ENCODE data around the gene OGT. TPM values are rescaled to one million over a fixed set of nuclear protein-coding genes. Genes with fewer than 3 reads are reported as not detected.

OGT gene
- 100 to 1,000 TPM; 168 to 233 (median 191) TPM for total RNA-seq

DNA sequence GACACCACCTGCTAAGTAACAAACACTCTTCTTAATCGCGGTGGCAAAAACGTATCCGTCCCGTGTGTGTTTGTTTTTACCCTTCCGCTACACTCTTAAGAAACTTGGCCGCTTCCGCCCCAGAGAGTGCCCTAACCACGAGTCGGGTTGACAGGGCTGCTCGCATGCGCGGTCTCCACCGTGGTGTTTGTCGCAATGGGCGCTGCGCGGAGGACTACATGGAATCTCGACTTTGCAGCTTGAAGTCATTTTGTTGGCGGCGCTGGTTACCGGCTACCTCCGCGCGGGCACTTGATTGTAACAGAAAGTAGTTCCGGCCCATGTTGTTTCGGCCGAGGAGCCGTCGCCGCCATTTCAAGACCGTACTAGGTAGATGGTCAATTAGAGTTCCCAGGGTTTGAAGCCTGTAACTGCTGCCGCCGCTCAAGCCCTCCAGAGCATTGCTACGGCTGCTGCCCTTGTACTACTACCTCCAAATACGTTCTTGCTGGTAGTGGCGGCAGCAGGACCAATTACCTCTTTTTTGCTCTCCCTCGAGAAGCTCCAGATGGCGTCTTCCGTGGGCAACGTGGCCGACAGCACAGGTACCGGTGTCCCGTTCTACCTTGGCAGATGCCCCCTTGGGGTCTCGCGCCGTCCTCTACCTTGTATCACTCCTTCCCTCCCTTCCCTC, at the start of gene OGT:
TSS of gene OGT (plus strand) at position 352 of the 673 bp plus-strand sequence. CDS start at position 548, 196 bp downstream.
- TF ChIP-seq, protein P1, sequence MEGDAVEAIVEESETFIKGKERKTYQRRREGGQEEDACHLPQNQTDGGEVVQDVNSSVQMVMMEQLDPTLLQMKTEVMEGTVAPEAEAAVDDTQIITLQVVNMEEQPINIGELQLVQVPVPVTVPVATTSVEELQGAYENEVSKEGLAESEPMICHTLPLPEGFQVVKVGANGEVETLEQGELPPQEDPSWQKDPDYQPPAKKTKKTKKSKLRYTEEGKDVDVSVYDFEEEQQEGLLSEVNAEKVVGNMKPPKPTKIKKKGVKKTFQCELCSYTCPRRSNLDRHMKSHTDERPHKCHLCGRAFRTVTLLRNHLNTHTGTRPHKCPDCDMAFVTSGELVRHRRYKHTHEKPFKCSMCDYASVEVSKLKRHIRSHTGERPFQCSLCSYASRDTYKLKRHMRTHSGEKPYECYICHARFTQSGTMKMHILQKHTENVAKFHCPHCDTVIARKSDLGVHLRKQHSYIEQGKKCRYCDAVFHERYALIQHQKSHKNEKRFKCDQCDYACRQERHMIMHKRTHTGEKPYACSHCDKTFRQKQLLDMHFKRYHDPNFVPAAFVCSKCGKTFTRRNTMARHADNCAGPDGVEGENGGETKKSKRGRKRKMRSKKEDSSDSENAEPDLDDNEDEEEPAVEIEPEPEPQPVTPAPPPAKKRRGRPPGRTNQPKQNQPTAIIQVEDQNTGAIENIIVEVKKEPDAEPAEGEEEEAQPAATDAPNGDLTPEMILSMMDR (IDR thresholded peaks at IDR 0.05; ENCODE audit: low read depth), result no peak

DNA sequence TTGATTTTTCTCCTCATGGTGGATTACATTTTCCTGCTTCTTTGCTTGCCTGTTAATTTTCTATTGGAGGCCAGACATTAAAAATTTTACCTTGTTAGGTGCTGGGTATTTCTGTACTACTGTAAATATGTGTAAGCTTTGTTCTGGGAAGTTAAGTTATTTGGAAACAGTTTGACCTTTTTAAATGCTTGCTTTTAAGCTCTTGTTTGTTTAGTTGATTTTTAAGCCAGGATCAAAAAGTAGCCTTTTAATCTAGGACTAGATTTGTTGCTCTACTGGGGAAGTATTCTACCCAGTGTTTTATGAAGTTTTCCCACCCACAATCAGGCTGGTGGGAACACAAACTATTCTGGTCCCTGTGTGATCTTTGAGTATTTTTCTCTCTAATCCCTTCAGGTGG, 45.1 kb upstream of the OGT start:
- TF ChIP-seq, protein P1 (IDR thresholded peaks at IDR 0.05; ENCODE audit: low read depth), result no peak

DNA sequence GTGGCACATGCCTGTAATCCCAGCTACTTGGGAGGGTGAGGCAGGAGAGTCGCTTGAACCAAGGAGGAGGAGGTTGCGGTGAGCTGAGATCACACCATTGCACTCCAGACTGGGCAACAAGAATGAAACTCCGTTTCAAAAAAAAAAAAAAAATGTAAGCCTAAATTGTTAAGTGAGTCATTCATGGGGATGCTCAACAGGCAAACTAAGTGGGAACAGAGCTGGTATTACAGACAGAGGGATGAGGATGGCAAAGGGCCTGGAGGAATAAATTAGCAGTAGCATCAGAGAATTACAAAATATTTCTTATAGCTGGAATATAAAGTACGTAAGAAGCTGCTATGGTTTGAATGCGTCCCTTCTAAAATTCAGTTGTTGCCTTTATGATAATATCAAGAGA, 43.4 kb upstream of the OGT start:
- TF ChIP-seq, protein P1 (IDR thresholded peaks at IDR 0.05; ENCODE audit: low read depth), result no peak

DNA sequence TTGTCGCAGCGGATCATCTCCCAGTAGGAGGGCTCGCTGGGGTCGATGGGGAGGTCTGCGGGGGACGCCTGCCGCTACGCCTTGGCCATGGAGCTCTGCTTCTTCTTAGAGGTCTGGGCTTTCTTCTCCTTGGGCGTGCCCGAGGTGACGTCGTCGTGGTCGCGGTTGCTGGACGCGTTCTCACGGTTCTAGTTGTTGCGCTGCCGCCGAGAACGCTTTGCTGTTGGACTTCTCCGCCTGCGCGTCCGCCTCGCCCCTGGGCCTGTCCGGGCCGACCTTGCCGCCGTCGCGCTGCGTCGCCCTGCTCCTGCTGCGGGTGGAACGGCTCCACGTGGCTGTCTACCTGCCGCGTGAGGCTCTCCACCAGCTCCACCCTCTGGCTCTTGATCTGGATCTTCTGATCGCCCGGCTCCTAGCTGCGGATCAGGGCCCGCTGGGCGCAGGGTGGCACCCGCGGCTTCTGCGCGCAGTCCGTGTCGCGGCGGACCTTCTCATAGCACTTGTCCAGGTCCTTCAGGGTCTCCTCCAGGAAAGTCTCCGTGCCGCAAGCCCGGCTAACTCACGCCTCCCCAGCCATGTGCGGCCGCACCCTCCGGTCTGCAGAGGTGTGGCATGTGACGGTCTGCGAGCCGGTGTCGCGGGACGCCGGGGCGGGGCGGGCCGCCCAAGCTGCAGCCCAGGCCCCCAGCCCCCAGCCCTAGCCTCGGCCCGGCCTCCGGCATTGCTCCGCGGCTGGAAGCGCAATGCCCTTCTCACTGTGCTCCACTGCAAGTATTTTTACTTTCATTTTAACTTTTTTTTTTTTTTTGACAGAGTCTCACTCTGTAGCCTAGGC, 40.5 kb upstream of the OGT start:
- TF ChIP-seq, protein P1 (IDR thresholded peaks at IDR 0.05; ENCODE audit: low read depth), result no peak

DNA sequence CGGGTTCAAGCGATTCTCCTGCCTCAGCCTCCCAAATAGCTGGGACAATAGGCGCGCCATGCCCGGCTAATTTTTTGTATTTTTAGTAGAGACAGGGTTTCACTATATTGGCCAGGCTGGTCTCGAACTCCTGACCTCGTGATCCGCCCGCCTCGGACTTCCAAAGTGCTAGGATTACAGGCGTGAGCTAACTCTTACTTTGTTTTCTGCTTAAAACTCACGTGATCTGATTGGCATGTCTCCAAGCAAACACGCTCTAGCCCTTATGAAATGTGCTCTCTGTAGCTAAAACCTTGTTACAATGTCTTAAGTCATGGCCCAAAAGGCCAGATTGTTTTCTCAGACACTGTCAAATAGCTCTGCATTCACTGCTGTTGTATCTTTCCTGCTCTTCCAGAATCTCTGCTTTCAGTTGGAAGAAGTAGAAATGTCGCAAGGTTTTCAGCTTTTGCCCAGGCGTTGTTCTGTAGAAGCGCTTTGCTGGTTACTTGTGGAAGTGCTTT, 39.7 kb upstream of the OGT start:
- TF ChIP-seq, protein P1 (IDR thresholded peaks at IDR 0.05; ENCODE audit: low read depth), result no peak

DNA sequence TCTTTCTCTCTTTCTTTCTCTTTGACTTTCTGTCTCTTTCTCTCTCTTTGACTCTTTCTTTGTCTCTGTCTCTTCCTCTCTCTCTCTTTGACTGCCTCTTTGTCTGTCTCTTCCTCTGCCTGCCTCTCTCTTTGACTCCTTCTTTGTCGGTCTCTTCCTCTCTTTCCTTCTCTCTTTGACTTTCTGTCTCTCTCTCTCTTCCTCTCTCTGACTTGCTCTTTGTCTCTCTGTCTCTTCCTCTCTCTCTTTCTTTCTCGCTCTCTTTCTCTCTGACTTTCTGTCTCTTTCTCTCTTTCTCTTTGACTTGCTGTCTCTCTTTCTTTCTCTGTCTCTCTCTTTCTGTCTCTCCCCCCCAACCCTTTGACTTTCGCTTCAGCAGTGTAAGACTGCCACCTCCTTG, 36.4 kb upstream of the OGT start:
- TF ChIP-seq, protein P1 (IDR thresholded peaks at IDR 0.05; ENCODE audit: low read depth), result no peak

DNA sequence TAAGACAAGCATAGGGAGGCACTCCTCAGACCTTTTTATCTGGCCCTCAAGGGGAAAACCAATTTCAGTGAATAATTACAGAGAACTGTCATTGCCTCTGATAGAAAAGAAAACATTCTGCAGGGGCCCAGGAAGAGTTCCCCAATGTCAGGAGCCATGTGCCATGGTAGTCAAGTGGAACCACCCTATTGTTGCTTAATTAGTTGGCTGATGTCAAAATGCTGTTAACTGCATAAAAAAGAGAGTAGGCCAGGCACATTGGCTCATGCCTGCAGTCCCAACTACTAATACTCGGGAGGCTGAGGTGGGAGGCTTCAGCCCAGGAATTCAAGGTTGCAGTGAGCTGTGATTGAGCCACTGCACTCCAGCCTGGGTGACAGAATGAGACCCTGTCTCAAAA, 28.6 kb upstream of the OGT start:
- TF ChIP-seq, protein P1 (IDR thresholded peaks at IDR 0.05; ENCODE audit: low read depth), result no peak
